Memory B cell (primary cell): ENCODE results near the gene PSORS1C1.
"Not testable (repeated sequence)": the region's sequence is repeated elsewhere in the genome, so short reads cannot be mapped to it uniquely, and the experiment has no call there.

Experiments used
- ATAC-seq: fragments of 150-1000 bp; cut with Tn5 transposase; 2 replicates; pipeline ENCODE4 v1.10.0; 2021; ENCODE audit warnings: low read depth, mild to moderate bottlenecking, moderate library complexity
- DNase-seq, 2 donors: peaks; one replicate each; pipeline ENCODE4 v3.0.0; 2022; ENCODE audit warnings: low spot score in 2 of 2
- H3K27ac Mint-ChIP-seq: one replicate; pipeline ENCODE4 v1.8.0; 2022; ENCODE audit warnings: mild to moderate bottlenecking, moderate library complexity, mixed read lengths
- H3K27me3 Mint-ChIP-seq: one replicate; pipeline ENCODE4 v1.8.0; 2022; ENCODE audit warnings: mixed read lengths
- H3K36me3 Mint-ChIP-seq: one replicate; pipeline ENCODE4 v1.8.0; 2022; ENCODE audit warnings: mild to moderate bottlenecking, mixed read lengths
- H3K4me1 Mint-ChIP-seq: one replicate; pipeline ENCODE4 v1.8.0; 2022; ENCODE audit warnings: mixed read lengths
- H3K4me3 Mint-ChIP-seq: one replicate; pipeline ENCODE4 v1.8.0; 2022; ENCODE audit warnings: mild to moderate bottlenecking, moderate library complexity, mixed read lengths
- H3K9me3 Mint-ChIP-seq: one replicate; pipeline ENCODE4 v1.8.0; 2022; ENCODE audit warnings: mixed read lengths

PSORS1C1 gene, protein sequence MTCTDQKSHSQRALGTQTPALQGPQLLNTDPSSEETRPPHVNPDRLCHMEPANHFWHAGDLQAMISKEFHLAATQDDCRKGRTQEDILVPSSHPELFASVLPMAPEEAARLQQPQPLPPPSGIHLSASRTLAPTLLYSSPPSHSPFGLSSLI

DNA sequence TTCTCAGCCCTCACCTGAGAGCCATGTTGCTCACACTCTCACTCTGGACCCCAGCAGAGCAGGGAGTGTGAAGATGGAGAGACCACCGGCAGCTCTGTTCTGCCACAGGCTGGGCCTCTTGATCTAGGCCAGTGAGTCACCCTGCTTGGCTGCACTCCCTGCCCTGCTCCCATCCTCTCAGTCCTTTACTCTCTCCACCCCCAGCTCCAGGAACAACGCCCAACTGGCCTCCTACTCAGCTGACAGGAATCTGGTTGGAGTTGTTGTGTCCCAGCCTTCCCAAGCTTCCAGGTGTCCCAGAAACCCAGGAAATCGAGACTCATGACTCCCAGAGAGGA is at the start of gene PSORS1C1:
Gene PSORS1C1, plus strand, starts transcription at position 260 of the 338 bp plus-strand sequence. CDS start 14,833 bp downstream, outside the sequence.
- peaks cover 24% of the 10 kb centered on the region for H3K27me3 Mint-ChIP-seq
- no peaks in the 10 kb centered on the region for H3K9me3 Mint-ChIP-seq
- H3K27ac Mint-ChIP-seq: peak within 1 kb of the TSS; percentile 74
- no peaks in the 10 kb centered on the region for H3K36me3 Mint-ChIP-seq
- H3K4me1 Mint-ChIP-seq: peaks cover 12% of the 10 kb centered on the region
- ATAC-seq (no peak), DNase-seq (no peak)
- no peak within 1 kb of the TSS for H3K4me3 Mint-ChIP-seq

DNA sequence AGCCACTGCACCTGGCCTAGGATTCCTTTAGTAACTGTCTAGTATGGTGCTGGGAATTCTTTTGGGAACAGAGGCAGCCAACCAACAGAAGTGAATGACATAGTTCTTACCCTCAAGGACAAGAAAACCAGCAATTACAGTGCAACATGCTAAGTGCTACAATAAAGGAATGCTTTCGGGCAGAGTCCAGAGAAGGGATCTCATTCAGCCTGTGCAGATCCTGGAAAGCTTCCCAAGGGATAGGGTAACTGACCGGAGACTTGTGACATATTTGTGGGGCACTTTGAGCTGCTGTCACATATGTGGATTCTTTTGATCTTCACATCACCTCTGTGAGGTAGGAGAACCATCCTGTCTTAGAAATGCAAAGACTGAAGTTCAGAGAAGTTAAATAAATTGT is 49.0 kb upstream of the PSORS1C1 start:
- Mint-ChIP-seq H3K27ac (no peak overlapping the region), H3K36me3 (no peaks in the 10 kb centered on the region), H3K4me3 (no peak overlapping the region), H3K27me3 (peaks cover 8% of the 10 kb centered on the region), H3K4me1 (no peaks in the 10 kb centered on the region), H3K9me3 (no peaks in the 10 kb centered on the region)
- DNase-seq (no peak), ATAC-seq (no peak)

DNA sequence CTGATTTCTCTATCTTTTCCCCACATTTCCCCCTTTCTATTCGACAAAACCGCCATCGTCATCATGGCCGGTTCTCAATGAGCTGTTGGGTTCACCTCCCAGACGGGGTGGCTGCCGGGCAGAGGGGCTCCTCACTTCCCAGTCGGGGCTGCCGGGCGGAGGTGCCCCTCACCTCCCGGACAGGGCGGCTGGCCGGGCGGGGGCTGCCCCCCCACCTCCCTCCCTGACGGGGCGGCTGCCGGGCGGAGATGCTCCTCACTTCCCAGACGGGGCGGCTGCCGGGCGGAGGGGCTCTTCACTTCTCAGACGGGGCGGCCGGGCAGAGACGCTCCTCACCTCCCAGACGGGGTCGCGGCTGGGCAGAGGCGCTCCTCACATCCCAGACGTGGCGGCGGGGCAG is 47.6 kb upstream of the PSORS1C1 start:
- not testable (repeated sequence) for H3K27me3 Mint-ChIP-seq, DNase-seq, H3K4me1 Mint-ChIP-seq, H3K9me3 Mint-ChIP-seq, ATAC-seq, H3K4me3 Mint-ChIP-seq, H3K27ac Mint-ChIP-seq, H3K36me3 Mint-ChIP-seq

DNA sequence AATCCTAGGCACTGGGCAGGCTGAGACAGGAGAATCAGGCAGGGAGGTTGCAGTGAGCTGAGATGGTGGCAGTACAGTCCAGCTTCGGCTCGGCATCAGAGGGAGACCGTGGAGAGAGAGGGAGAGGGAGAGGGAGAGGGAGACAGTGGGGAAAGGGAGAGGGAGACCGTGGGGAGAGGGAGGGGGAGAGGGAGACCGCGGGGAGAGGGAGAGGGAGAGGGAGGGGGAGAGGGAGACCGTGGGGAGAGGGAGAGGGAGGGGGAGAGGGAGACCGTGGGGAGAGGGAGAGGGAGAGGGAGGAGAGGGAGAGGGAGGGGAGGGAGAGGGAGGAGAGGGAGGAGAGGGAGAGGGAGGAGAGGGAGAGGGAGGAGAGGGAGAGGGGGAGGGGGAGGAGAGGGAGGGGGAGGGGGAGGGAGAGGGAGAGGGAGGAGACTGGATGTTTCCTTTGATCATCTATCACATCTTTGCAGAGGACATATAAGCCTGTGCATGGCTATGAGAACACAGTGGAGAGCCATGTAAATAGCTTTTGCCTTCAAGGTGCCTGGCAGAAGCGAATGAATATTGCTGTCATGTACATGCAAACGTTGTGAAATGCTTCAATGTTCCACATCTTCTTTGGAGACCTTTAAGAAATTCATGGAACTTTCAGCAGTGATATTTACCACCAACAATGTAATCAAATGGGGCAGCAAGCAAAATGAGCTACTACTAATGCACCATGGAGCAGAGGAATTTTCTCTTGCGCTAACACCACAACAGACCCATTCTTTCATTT is 46.5 kb upstream of the PSORS1C1 start:
- DNase-seq, H3K36me3 Mint-ChIP-seq, ATAC-seq, H3K27ac Mint-ChIP-seq, H3K9me3 Mint-ChIP-seq, H3K4me3 Mint-ChIP-seq, H3K27me3 Mint-ChIP-seq, H3K4me1 Mint-ChIP-seq: not testable (repeated sequence)

DNA sequence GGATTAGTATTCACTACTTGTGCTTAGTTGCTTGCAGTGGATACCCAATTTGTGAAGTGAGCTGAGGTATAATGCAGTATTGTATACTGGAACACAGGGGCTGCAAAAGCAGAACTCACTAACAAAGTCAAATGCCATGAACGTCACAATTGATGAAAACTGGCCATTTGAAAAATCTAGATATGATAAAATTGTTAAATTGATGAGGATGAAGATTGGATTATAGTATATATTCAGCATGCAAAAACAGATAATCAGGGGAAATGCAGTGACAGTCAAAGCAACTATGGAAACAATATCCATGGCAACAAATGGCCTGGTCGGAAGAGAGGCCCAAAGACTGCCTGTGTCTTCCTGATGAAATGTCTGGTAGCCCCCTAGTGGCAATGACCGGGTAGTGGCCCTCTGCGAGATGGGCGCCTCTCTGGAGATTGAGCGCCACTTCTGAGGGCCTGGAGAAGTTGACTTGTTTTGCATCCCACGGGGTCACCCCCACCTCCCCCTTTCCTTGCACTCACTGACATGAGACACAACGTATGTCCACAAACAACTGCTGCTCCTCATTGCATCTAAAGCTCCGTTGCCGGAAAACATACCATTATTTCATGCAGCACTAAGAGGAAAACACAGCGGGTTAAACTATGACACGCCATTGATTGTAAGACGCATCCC is 45.8 kb upstream of the PSORS1C1 start:
- H3K4me1 Mint-ChIP-seq: no peaks in the 10 kb centered on the region
- ATAC-seq (peak; percentile 98), DNase-seq (peak; percentile 67 to 70)
- H3K4me3 Mint-ChIP-seq: no peak overlapping the region
- peaks cover 2% of the 10 kb centered on the region for H3K27me3 Mint-ChIP-seq
- no peak overlapping the region for H3K27ac Mint-ChIP-seq
- H3K9me3 Mint-ChIP-seq: no peaks in the 10 kb centered on the region
- H3K36me3 Mint-ChIP-seq: no peaks in the 10 kb centered on the region

DNA sequence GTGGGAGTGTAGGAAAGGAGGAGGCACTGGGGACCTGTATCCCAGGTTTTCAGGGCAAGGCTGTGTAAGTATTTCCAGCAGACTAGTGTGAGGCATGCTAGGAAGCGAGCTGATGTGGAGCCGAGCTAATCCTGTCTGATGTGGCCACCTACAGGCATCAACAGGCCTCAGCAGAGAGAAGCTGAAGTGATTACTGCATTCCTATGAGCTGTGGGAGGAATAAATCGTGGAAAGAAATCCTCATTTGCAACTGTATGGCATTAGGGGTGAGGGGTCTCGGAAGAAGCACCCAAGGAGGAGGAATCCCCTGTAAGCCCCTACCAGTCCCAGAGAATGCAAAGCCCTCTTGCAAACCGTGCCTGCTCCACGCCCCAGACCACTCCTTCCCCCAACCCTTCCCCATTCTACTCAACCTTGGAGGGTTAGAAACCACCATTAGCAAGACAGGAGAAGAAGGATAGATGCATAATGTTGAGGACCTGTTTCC is 43.8 kb upstream of the PSORS1C1 start:
- no peak for DNase-seq

DNA sequence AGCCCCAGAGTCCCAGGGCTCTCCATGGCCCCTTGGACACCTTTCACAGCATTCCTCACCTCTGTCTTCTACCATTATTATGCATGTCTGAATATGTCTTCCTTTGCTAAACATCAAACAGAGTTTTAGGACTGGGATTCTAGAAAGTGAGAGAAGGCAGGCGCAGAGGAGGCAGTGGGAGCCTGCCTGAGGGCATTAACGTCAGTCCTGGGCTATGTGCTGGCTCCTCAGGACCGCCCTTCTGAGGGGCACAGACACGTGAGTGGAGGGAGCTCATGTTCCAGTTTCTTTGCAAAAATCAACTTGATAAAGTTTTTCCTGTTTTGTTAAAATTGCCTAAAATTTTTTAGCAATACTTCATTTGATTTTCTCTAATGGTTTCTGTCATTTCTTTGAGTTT is 40.2 kb upstream of the PSORS1C1 start:
- ATAC-seq (no peak), DNase-seq (no peak)
- no peak overlapping the region for H3K27ac Mint-ChIP-seq
- no peak overlapping the region for H3K4me3 Mint-ChIP-seq
- no peaks in the 10 kb centered on the region for H3K36me3 Mint-ChIP-seq
- H3K9me3 Mint-ChIP-seq: no peaks in the 10 kb centered on the region
- H3K4me1 Mint-ChIP-seq: no peaks in the 10 kb centered on the region
- no peaks in the 10 kb centered on the region for H3K27me3 Mint-ChIP-seq

More for the DNA sequence above, 43.8 kb upstream of the PSORS1C1 start:
- peaks cover 2% of the 10 kb centered on the region for H3K27me3 Mint-ChIP-seq
- ATAC-seq: no peak
- H3K4me1 Mint-ChIP-seq: no peaks in the 10 kb centered on the region
- H3K9me3 Mint-ChIP-seq: no peaks in the 10 kb centered on the region
- H3K36me3 Mint-ChIP-seq: no peaks in the 10 kb centered on the region
- H3K4me3 Mint-ChIP-seq: no peak overlapping the region
- H3K27ac Mint-ChIP-seq: no peak overlapping the region

DNA sequence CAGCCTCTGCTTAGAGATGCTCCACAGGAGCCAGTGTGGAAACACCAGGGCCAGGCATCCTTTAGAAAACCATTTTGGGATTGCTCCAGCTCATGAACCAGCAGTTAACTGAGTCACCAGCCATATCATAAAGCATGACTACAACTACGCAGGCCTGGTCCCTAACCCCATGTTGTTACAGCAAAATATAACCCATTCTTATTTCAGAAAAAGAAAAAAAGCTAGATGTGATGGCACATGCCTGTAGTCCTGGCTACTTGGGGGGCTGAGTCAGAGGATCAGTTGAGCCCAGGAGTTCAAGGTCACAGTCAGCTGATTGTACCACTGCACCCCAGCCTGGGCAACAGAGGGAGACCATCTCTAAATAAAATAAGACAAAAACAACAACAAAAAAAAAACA is 39.1 kb upstream of the PSORS1C1 start:
- DNase-seq: no peak
- peaks cover 3% of the 10 kb centered on the region for H3K4me1 Mint-ChIP-seq

DNA sequence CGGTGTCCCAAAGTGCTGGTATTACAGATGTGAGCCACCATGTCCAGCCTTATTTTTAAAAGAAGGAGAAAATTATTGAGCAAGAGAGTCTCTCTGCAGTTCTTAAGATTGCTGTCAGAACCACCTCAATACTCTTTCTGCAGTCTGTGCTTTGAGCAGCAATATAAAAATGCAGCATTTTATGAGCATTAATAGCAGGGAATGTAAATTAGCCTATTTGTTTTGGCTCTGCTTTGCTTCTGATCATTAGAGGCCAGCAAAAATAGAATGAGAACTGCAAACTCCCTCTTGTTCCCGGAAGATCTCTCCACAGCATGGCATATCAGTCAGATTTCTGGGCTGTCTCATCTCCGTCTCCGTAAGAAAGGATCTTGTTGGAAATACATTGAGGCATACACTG is 38.0 kb upstream of the PSORS1C1 start:
- ATAC-seq (no peak), DNase-seq (no peak)
- peaks cover 3% of the 10 kb centered on the region for H3K4me1 Mint-ChIP-seq
- H3K27me3 Mint-ChIP-seq: peaks cover 2% of the 10 kb centered on the region
- no peaks in the 10 kb centered on the region for H3K36me3 Mint-ChIP-seq
- no peaks in the 10 kb centered on the region for H3K9me3 Mint-ChIP-seq
- no peak overlapping the region for H3K27ac Mint-ChIP-seq
- H3K4me3 Mint-ChIP-seq: no peak overlapping the region

More for the DNA sequence above, 39.1 kb upstream of the PSORS1C1 start:
- no peak overlapping the region for H3K4me3 Mint-ChIP-seq
- ATAC-seq: no peak
- H3K36me3 Mint-ChIP-seq: no peaks in the 10 kb centered on the region
- H3K27me3 Mint-ChIP-seq: peaks cover 2% of the 10 kb centered on the region
- H3K9me3 Mint-ChIP-seq: no peaks in the 10 kb centered on the region
- no peak overlapping the region for H3K27ac Mint-ChIP-seq

DNA sequence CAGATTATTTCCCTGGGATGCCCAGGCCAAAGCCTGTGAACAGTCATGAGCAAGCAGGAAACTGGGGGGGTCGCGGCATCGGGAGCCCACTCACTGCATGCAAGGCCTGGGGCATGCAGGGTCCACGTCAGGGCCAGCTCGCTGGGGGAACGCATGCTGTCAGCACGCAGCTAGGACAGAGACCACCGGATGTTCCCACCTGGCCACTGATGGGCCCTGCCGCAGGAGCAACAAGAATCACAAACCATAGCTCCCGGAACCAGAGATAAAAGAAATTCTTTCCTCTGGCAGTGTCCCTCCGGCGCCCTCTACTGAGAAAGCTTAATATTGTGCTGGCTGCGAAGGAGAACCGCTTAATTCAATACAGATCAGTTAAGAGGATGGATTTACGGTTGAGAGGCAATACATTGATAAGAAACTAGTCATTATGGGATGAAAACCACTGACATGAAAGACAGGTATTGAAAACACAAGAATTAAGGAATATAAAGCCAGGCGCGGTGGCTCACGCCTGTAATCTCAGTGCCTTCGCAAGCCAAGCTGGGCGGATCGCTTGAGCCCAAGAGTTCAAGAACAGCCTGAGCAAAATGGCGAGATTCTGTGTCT is 34.8 kb upstream of the PSORS1C1 start:
- H3K27ac Mint-ChIP-seq: no peak overlapping the region
- H3K4me3 Mint-ChIP-seq: peak overlapping the region; percentile 75
- H3K36me3 Mint-ChIP-seq: no peaks in the 10 kb centered on the region
- peaks cover 3% of the 10 kb centered on the region for H3K4me1 Mint-ChIP-seq
- ATAC-seq: peak; percentile 80
- H3K9me3 Mint-ChIP-seq: no peaks in the 10 kb centered on the region
- peak; percentile 63 to 68 for DNase-seq
- peaks cover 4% of the 10 kb centered on the region for H3K27me3 Mint-ChIP-seq

DNA sequence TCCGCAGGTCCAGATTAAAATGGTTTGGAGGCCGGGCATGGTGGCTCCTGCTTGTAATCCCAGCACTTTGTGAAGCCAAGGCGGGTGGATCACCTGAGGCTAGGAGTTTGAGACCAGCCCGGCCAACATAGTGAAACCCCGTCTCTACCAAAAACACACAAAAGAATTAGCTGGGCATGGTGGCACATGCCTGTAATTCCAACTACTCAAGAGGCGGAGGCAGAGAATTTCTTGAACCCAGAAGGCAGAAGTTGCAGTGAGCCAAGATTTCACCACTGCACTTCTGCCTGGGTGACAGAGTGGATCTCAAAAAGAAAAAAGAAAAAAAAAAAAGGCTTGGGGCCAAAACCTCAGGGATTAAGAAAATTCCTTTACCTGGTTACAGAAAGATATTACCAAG is 32.7 kb upstream of the PSORS1C1 start:
- ATAC-seq (no peak), DNase-seq (no peak)
- Mint-ChIP-seq H3K27me3 (peaks cover 6% of the 10 kb centered on the region), H3K27ac (no peak overlapping the region), H3K4me3 (no peak overlapping the region), H3K4me1 (peaks cover 3% of the 10 kb centered on the region), H3K36me3 (no peaks in the 10 kb centered on the region), H3K9me3 (no peaks in the 10 kb centered on the region)

DNA sequence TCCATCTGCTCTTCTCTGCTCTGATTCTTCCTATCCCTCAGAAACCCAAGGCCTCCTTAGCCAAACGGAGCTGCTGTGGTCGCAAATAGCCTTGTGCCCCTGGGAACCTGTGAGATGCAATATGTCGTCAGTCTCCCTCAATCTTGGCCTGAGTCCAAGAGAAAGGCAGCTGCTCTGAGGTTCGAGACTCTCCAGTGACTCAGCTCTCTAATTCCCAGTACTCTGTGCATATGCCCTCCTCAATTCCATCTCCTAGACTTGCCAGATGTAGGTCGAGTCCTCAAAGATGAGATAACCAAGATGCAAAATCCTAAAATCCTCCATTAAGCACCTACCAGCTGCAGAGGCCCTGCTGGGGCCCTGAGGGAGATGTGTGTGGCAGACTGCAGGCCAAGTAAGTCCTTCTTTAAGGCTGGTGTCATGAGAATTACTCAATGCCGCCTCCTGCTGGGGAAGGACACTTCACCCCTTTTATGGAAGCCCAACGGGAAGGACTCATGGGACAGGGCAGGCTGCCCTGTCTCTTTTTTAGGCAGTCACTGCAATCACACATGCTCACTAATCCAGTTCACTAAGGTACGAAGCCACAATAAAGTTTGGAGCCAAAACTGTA is 30.8 kb upstream of the PSORS1C1 start:
- Mint-ChIP-seq H3K4me1 (peaks cover 3% of the 10 kb centered on the region), H3K27me3 (peaks cover 6% of the 10 kb centered on the region), H3K4me3 (no peak overlapping the region), H3K9me3 (no peaks in the 10 kb centered on the region), H3K36me3 (no peaks in the 10 kb centered on the region), H3K27ac (no peak overlapping the region)
- ATAC-seq (peak; percentile 47), DNase-seq (peak; percentile 17 to 30)

DNA sequence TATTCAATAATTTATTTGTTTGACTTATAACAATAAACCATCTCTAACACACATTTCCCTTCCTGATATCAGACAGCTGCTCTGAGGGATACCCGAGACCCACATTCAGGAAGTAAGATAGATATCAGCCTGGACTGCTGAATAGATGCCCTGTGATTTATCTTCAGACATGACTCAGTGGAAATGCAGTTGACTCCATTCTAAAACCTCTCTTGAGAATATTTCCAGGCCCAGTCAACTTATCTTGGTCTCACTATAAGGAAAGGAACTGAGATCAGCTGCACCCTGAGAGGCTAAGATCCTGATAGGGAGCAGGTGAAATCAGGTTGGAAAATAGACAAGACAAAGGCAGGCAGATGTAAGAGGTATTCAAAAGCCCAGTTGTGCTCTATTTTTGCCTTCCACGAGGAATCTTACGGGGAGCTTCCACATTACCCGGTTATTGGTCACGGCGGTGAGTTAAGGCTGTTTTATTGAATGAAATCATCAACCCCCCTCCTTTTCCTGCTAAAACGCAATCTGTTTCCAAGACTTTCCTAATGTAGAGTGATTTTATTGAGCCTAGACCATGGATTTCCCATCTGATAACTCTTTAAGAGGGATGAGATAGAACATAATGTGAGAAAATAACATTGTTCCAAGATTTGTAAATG is 27.7 kb upstream of the PSORS1C1 start:
- Mint-ChIP-seq H3K9me3 (no peaks in the 10 kb centered on the region), H3K27me3 (peaks cover 4% of the 10 kb centered on the region), H3K36me3 (no peaks in the 10 kb centered on the region), H3K27ac (no peak overlapping the region), H3K4me3 (no peak overlapping the region), H3K4me1 (no peaks in the 10 kb centered on the region)
- no peak for DNase-seq
- ATAC-seq: no peak
